RPMI8226 (cell line): ENCODE data around the gene ARHGDIB.
A peak's percentile ranks its signal among the peaks of the same experiment; 100 is the strongest.

ENCODE experiments used
- DNase-seq: peaks from one replicate; pipeline ENCODE4 v3.0.0-alpha.2; 2015

Gene ARHGDIB

GRCh38 chr12:14924541-14924940, 36.9 kb downstream of the ARHGDIB start:
- no peak for DNase-seq

GRCh38 chr12:14923944-14924343, 37.5 kb downstream of the ARHGDIB start:
- DNase-seq: no peak

GRCh38 chr12:14921218-14921617, 40.2 kb downstream of the ARHGDIB start:
- DNase-seq: no peak

- no peak for DNase-seq
Measured at GRCh38 chr12:14920475-14921126, 40.8 kb downstream of the ARHGDIB start.

DNA sequence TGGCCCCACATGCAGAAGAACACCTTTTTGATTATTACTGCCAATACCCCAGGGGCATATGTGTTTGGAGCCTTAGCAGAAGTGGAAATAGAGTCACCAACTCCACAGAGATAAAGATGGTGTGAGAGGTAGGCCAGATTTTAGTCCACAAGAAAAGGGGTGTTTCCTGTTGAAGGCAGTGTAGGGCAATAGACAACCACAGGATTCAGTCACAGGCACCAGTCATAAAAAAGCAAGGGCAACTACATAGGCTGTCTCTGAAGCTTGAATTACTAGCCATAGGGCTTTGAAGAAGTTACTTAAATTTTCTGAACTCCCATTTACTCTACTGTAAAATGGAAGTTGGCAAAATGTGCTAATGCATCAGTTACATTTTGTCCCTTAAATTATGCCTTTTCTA, 41.9 kb downstream of the ARHGDIB start:
- DNase-seq: no peak

- no peak for DNase-seq
Measured at GRCh38 chr12:14915736-14916135, 45.7 kb downstream of the ARHGDIB start.

GRCh38 chr12:14913381-14913781, 48.0 kb downstream of the ARHGDIB start:
- no peak for DNase-seq

DNA sequence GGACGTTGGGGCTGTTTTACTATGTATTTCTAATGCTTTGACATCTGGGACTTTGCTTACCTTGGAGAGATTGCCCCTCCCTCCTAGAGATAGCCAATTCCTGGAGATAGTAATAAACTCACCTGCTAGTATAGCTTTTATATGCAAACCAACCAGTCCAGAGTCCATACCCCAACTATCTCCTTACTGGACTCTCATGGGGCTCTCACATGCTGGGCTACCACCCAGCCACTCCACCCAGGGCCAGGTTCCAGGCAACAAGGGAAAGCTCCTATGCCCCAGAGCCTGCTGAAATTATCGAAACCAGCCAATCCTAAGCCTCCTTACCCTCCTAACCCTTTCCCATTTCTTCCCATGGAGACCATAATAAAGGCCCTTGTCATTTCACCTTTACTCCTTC, 50.3 kb downstream of the ARHGDIB start:
- DNase-seq: no peak

DNA sequence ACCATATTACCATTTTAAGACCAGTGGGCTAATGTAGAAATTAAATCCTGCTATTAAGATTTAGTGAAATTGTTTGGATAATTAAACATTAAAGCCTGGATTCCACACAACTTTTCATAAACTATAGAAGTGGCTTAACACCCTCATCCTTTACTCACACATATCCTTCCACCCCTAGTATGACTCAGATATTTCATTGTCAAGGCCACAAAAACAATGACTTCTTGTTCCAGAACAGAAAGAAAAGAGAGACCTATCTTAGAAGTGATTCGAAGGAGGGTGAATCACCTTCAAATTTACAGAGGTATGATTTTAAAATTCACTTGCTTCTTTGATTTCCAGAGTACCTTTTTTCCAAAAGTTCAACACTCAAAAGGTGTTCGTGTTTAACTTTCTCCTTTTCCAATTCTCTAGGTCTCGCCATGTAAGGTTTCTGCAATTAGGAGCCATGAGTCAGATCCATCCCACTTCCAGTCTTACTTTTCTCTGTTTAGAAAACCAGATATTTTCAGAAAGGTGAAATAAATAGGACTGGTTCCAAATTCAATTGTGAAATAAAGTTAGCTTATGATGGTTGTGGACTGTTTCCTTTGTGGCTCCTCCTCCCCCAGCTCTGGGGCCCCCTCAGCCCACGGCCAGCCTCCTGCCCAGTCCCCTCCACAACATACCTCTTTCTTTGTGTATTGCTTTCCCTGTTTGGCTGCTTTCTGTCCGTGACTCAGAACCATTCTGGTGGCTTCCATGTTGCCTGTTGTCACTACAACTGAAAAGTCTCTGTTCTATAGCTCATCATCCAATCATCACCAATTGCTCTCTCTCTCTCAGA, 51.1 kb downstream of the ARHGDIB start:
- no peak for DNase-seq

- no peak for DNase-seq
Measured at GRCh38 chr12:14907953-14908352, 53.4 kb downstream of the ARHGDIB start.

DNA sequence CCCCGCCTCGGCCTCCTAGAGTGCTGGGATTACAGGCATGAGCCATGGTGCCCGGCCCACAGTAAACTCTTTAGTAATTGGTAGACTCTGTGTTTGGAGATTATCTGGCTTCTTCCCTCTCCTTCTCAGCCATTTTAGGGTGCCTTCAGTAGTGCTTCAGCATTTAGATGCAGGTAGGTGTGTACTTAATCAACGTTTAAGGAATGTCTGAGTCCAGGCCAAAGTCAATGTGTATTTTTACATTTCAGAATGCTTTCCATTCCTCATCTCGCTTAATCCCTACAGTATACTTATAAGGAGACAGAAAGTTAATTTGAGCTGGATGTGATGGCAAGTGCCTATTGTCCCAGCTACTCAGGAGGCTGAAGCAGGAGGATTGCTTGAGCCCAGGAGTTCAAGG, 55.3 kb downstream of the ARHGDIB start:
- DNase-seq: no peak

GRCh38 chr12:14905269-14906004, 56.0 kb downstream of the ARHGDIB start:
- no peak for DNase-seq

DNA sequence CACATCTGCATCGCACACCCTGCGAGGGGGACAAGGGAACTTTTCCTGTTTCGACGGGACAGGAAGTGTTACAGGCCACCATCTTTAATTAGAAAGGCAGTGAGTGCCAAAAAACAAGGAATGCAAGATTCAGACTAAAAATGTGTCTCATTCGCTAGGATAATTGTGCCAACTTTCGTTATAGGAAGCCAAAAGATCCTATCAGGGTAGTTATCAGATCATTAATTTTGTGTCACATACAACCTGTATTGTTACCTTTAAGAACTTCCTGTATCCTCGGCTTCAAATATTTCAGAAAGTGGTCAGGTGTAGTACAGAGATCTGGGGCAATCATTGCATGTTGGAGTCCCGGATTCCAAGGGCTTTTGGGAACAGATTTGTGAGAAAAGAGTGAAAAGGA, 56.5 kb downstream of the ARHGDIB start:
- no peak for DNase-seq

- no peak for DNase-seq
Measured at GRCh38 chr12:14903386-14904098, 57.9 kb downstream of the ARHGDIB start.

- peak; percentile 49 for DNase-seq
Measured at GRCh38 chr12:14902465-14902864, 58.9 kb downstream of the ARHGDIB start.

GRCh38 chr12:14901228-14901562, 60.2 kb downstream of the ARHGDIB start:
- DNase-seq: no peak

DNA sequence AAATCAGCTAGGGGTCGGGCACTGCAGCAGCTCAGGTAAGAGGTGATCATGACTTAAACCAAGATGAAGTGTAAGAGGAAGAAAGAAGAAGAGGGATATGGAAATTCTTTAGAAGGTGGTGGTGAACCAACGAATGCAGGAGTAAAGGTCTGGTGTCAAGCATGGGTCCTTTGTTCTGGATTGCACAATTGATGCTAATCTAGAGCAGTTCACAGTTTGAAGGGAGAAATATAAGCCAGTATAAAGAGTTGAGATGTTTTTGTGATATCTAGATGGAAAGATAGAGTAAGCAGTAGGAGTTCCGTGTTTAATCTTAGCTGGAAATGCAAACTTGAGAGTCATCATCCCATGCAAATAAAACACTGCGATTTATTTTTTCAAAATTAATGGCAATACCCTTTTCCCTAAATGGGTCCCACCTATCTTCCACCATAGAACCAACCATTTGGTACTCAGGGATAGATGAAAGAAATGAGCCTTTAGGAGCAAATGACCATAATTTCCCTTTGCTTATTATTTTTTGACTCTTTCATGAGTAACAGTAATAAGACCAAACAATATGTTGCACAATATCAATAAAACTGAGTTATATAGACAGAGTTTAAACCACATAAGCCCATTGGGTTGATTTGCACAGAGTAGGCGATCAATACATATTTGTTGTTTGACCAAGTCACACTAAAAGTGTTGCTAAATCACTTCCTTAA, 60.7 kb downstream of the ARHGDIB start:
- DNase-seq: no peak

DNA sequence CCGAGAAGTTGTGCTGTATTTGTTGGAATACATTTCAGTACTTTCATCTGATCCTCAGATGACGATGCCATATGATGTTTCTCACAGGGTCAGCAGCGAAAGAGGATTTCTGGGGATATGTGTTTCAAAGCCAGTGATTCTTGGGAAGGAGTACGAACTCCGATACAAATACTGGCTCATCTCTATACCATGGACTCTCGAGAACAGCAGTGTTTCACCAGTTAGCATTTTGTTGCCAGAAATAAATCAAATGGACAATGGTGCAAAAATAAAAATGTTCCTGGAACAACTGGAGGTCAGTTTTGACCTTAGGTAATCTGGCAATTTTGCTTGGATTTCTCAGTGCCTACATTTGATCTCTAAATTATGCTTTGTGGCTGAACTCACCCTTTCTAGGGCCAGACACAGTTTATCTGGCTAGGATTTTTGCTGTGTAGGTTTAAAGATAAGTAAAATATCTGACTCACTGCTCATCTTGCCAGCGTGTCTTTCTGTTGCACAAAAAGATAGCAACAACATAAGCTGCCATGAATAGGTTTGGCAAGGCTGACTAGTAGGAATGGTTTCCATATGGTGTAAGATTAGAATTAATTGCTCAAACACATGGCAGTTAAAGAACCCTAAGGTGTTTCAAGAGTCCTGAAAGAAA, 64.8 kb downstream of the ARHGDIB start:
- no peak for DNase-seq

DNA sequence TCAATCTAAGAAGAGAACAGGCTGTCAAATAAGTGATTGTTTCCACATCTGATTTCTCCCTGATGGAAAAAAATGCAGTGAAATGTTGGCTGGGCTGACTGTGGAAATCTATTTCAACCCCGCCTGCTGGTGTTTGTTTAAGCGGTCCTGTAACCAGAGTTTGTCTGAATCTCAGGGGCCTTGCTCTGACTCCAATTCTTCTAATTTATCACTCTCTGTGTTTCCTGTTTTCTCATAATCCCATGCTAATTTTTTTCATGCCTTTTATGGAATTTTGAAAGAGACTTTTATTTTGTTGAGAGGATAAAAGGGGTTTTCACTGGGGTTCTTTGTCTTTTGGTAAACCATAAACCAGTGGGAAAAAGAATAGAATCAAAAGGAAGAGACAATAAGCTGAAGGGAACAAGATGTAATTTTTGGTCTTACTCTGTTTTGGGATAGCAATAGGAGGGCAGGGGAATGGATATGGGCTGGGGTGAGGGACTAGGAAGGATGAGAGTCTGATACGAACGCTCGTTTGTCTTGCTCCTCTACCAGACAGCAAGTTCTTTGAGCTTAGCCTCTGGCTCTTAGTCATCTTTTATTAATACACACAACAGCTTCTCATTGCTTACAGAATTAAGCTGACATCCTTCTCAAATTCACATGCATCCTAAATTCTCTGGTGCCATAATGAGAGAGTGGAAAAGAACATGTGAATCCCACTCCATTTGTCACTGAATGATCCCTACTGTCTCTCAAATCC, 67.7 kb downstream of the ARHGDIB start:
- no peak for DNase-seq

DNA sequence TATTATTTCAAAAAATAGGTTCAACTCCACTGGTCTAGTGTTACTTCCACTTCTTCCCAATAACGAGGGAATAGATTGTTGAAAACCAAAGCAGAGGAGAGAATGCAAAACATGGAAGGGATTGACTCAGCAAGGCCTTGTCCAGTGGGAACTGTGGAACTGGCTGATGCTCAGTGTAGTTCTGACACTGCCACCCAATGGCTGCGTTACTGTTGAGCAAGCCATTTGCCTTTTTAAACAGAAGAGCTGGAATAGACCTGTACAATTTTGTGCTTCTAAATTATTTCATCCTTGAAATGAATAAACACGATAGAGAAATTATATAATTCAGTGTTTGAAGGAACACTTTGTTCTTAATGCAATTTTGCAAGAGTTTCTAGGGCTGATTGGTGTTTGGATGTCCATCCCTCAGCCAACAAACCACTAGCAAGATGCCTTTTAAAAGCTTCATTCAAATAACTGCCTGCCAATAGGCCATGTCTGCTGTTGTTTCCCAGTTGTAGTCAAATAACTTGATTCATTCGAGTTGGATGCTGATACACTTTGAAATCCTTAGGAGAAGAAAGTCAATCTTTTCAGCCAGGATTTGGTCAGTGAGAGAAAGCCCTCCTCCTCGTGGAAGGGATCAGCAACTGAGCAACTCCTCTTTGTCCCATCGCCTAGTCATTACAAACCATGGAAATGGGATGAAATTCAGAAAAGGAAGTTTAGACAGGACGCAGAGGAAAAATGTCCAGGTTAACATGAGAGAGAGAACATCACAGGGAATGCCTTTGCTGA, 68.5 kb downstream of the ARHGDIB start:
- no peak for DNase-seq
